ENCODE measurements around the gene FBXW11.

DNA sequence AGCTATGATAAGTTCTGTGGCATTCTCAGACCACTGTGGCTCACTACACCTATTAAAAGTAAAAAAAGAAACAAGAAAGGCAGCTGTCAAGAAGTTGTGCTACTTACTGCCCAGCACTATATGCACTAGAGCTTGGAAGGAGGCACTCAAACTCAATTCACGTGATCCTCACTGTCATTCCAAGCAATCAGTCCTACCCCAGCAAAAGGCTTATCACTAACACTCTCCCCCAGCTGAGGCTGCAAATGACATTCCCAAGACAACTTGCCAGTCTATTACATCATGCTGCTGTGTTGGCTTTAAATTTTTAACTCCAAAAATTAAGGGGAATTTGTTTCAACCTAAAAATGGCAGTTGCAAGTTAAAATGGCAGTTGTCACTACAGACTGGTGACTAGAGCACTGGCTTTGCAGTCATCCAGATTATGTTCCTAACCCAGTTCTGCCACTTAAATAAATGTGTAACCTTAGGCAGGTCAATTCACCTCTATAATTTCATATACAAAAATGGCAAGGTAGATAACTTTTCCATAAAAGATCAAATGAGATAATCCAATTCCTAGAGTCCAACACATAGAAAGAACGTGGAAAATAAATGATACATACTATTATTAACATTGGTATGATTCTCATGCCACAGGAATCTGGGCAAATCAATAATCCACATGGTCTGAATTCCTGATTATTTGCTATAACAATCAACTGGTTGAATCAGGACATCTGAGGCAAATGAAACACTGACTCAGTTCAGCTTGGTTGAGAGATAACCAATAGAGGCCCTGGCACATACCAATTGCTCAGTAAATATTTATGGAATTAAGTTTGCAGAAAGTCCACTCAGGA, 52.4 kb downstream of the FBXW11 start:
- TF ChIP-seq, protein P1, sequence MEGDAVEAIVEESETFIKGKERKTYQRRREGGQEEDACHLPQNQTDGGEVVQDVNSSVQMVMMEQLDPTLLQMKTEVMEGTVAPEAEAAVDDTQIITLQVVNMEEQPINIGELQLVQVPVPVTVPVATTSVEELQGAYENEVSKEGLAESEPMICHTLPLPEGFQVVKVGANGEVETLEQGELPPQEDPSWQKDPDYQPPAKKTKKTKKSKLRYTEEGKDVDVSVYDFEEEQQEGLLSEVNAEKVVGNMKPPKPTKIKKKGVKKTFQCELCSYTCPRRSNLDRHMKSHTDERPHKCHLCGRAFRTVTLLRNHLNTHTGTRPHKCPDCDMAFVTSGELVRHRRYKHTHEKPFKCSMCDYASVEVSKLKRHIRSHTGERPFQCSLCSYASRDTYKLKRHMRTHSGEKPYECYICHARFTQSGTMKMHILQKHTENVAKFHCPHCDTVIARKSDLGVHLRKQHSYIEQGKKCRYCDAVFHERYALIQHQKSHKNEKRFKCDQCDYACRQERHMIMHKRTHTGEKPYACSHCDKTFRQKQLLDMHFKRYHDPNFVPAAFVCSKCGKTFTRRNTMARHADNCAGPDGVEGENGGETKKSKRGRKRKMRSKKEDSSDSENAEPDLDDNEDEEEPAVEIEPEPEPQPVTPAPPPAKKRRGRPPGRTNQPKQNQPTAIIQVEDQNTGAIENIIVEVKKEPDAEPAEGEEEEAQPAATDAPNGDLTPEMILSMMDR (IDR thresholded peaks at IDR 0.05), result no peak
- TF ChIP-seq POLR2A (IDR thresholded peaks at IDR 0.05), result no peak

All from heart left ventricle (tissue), 13 donors.